Epithelial cell of proximal tubule (primary cell): ENCODE results near the gene CLOCK. TPM values are rescaled to one million over a fixed set of nuclear protein-coding genes. Genes with fewer than 3 reads are reported as not detected.
"Not testable (repeated sequence)": the region's sequence is repeated elsewhere in the genome, so short reads cannot be mapped to it uniquely, and the experiment has no call there.

Experiments used
- DNase-seq: peaks from one replicate; pipeline ENCODE4 v3.0.0-alpha.2; 2011; ENCODE audit warnings: low read depth
- H3K4me3 ChIP-seq: 2 replicates; pipeline ENCODE4 v1.5.1; 2011; ENCODE audit warnings: low read depth, mild to moderate bottlenecking, low read length
- total RNA-seq: library from RNA; depleted of rRNA; stranded (reverse); fragments of >200 nt; gene quantifications from 2 replicates; pipeline ENCODE4 v1.2.3, GENCODE V29; 2015
- TF ChIP-seq, protein P1 (sequence below): conservative IDR thresholded peaks from 2 replicates; pipeline ENCODE4 v1.5.1; 2012; ENCODE audit warnings: low read depth, mild to moderate bottlenecking, low read length

CLOCK gene
- 9.2 and 12.7 TPM in 2 replicates for total RNA-seq

DNA sequence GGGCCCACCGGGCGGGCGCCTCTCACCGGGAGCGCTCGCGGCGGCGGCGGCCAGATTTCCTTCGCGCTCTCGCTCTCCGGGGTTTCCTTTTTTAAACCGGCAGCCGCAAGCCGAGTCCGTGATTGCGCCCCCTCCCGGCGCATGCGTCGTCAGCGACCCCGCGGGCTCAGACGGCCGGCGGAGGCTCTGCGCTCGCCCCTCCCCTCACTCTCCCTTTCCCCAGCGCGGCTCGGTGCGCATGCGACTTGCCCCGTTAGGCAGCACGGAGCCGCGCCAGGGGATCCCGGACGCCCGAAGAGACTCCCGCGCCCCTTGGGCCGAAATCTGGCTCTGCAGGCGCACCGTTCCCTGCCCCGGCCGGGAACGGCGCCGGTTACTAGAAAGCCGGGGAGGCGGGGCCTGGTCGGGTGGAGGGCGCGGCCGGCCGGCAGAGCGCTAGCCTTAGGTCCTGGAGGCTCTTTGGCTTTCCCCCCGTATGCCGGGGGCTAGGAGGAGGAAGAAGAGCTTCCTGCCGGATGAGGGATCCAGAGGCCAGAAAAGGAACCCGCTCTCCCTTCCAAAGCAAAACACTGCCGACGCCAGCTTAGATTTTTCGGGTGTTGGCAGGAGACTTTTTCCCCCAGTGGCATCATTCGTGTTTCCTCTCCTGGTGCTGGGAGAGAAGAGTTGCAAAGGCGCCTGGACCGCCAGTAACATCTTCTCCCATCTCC, at the start of gene CLOCK:
CLOCK (minus strand) TSS at position 154 of the 710 bp plus-strand sequence. CDS start 64,124 bp downstream, outside the sequence.
- DNase-seq: no peak
- TF ChIP-seq, protein P1, sequence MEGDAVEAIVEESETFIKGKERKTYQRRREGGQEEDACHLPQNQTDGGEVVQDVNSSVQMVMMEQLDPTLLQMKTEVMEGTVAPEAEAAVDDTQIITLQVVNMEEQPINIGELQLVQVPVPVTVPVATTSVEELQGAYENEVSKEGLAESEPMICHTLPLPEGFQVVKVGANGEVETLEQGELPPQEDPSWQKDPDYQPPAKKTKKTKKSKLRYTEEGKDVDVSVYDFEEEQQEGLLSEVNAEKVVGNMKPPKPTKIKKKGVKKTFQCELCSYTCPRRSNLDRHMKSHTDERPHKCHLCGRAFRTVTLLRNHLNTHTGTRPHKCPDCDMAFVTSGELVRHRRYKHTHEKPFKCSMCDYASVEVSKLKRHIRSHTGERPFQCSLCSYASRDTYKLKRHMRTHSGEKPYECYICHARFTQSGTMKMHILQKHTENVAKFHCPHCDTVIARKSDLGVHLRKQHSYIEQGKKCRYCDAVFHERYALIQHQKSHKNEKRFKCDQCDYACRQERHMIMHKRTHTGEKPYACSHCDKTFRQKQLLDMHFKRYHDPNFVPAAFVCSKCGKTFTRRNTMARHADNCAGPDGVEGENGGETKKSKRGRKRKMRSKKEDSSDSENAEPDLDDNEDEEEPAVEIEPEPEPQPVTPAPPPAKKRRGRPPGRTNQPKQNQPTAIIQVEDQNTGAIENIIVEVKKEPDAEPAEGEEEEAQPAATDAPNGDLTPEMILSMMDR: peak; percentile 46
- H3K4me3 ChIP-seq: peak within 1 kb of the TSS; percentile 90

- TF ChIP-seq, protein P1: no peak
- H3K4me3 ChIP-seq: no peak within 1 kb of the TSS
- no peak for DNase-seq
These were observed 45.3 kb upstream of the CLOCK start, which contains the start of gene PDCL2 for GRCh38 chr4:55592014-55592413. PDCL2 (minus strand) TSS chr4:55592245; CDS start chr4:55592109, 136 bp downstream.

GRCh38 chr4:55588160-55588559, 41.5 kb upstream of the CLOCK start:
- TF ChIP-seq, protein P1: no peak
- H3K4me3 ChIP-seq: no peak overlapping the region
- DNase-seq: no peak

DNA sequence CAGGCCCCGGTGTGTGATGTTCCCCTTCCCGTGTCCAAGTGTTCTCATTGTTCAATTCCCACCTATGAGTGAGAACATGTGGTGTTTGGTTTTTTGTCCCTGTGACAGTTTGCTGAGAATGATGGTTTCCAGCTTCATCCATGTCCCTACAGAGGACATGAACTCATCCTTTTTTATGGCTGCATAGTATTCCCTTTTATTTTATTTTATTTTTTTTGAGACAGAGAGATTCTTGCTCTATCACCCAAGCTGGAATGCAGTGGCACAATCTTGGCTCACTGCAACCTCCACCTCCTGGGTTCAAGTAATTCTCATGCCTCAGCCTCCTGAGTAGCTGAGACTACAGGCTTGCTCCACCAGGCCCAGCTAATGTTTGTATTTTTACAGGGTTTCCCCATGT, 36.1 kb upstream of the CLOCK start:
- DNase-seq, H3K4me3 ChIP-seq: not testable (repeated sequence)

DNA sequence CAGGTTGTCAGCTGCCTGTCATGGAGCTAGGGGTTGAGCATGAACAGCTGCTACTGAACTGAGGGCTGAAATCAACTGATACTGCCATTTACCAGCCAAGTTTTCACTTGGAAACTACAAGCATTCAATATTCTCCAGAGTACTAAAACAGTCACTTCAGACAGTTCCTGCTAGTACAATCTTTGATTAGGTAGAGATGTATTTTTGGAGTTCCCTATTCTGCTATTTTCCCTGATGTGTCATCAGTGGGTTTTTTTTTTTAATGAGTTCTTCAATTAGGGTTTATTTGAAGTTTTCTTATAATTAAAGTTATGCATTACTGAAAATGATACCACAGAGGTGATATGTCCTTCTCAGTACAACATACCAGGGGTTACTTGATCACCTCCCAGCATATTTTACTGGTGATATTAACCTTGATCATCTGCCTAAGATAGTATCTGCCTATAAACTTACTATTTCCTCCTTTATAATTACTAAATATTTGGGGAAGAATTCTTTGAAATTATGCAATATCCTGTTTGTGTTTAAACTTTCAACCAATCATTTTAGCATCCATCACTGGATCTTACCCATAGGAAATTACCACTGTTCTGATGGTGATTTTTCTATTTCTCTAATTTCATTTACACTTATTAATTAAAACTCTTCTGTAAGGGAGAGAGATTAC, 31.8 kb upstream of the CLOCK start:
- DNase-seq: no peak
- no peak overlapping the region for H3K4me3 ChIP-seq
- TF ChIP-seq, protein P1: no peak

DNA sequence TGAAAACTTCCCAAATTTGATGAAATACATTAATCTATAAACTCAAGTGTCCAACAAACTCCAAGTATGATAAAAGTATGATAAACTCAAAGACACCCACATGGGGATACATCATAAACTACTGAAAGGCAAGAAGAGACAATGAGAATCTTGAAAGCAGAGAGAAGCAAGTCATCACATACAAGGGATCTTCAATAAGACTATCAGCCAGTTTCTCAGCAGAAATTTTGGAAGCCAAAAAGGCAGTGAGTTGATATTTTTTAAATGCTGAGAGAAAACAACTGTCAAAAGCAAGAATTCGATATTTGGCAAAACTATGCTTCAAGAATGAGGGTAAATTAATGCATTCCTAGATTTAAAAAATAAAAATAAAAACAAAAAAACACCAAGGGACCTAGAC, 28.8 kb upstream of the CLOCK start:
- H3K4me3 ChIP-seq: no peak overlapping the region
- TF ChIP-seq, protein P1: no peak
- DNase-seq: no peak

DNA sequence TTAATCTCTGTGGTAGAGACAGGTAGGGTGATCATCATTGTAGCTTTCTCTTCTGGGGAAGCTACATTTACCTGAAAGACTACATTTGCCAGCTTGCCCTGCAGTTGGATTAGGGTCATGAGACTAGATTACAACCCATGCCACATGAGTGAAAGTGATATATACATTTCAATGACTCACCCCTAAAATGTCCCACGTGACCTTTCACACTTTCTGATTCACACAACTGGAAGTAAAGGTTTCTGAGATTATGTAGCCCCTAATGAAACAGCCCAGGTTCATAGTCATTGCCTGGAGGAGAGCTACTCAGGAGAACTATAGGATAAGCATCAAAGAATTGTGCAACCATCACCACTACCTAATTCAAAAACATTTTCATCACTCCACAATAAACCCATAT, 27.5 kb upstream of the CLOCK start:
- TF ChIP-seq, protein P1: no peak
- DNase-seq: no peak
- no peak overlapping the region for H3K4me3 ChIP-seq
